ENCODE measurements around the gene LRRC10B. TPM values are rescaled to one million over a fixed set of nuclear protein-coding genes. Genes with fewer than 3 reads are reported as not detected.

Gene LRRC10B
- total RNA-seq, 4 donors from 2014 or later, result 1.1 to 2.0 (median 1.7) TPM

Small RNAs within 50 kb of the gene (small RNA-seq; reads per million reads assigned to genes)
- 0.64 reads per million for gene MIR4488

Other genes starting within 250 kb of the LRRC10B start
- gene VWCE, start 213.4 kb upstream of the LRRC10B start, total RNA-seq, result 1 to 10 TPM in 3 of 4 donors, under 1 TPM in 1; 0.94 to 6.9 (median 4.6) TPM
- gene DDB1, start 175.6 kb upstream of the LRRC10B start, total RNA-seq, result 100 to 1,000 TPM; 127 to 182 (median 155) TPM
- gene TKFC, start 175.5 kb upstream of the LRRC10B start, total RNA-seq, result 10 to 100 TPM; 16.0 to 24.5 (median 20.0) TPM
- gene CYB561A3, start 146.9 kb upstream of the LRRC10B start, total RNA-seq, result 10 to 100 TPM; 29.5 to 39.9 (median 34.6) TPM
- 10 to 100 TPM; 31.6 to 40.8 (median 38.1) TPM for gene TMEM138, start 146.4 kb upstream of the LRRC10B start, total RNA-seq
- 10 to 100 TPM in 2 of 4 donors, 1 to 10 TPM in 2; 9.5 to 19.3 (median 11.8) TPM for gene TMEM216, start 116.2 kb upstream of the LRRC10B start, total RNA-seq
- gene CPSF7, start 78.8 kb upstream of the LRRC10B start, total RNA-seq, result 10 to 100 TPM; 37.2 to 62.6 (median 49.4) TPM
- 10 to 100 TPM; 48.6 to 59.0 (median 54.0) TPM for gene SDHAF2, start 78.6 kb upstream of the LRRC10B start, total RNA-seq
- 1 to 10 TPM; 1.6 to 6.6 (median 4.4) TPM for gene SYT7, start 72.3 kb downstream of the LRRC10B start, total RNA-seq
- 1 to 10 TPM; 1.4 to 4.6 (median 2.8) TPM for gene DAGLA, start 171.6 kb downstream of the LRRC10B start, total RNA-seq
- gene MYRF, start 243.9 kb downstream of the LRRC10B start, total RNA-seq, result 10 to 100 TPM in 3 of 4 donors, under 1 TPM in 1; 0.16 to 55.1 (median 29.5) TPM

All from omental fat pad (tissue), 4 donors.